Measurements from ENCODE around the gene WDR35. TPM values are rescaled to one million over a fixed set of nuclear protein-coding genes. Genes with fewer than 3 reads are reported as not detected.

WDR35 gene
- total and polyA plus RNA-seq, 10 of the 15 experiments (the other 5 are each of a cell fraction or from before 2014, with no cell fraction given) = 3.0 to 9.3 (median 6.3) TPM

- 0 out of 2 replicates have a peak, but pooled peaks have one; percentile 22 for TF ChIP-seq IRF4 (IDR thresholded peaks at IDR 0.05; ENCODE audit: low read depth, low read length)
- TF ChIP-seq ZZZ3 (IDR thresholded peaks at IDR 0.05; ENCODE audit: control insufficient read depth, insufficient read length, low read depth) = no peak
- peak; percentile 27; the same call in 1 of the 2 replicates for TF ChIP-seq BMI1 (IDR thresholded peaks at IDR 0.05; ENCODE audit: borderline replicate concordance)
Measured at GRCh38 chr2:19863303-19864041, 126.4 kb downstream of the WDR35 start (continued).

DNA sequence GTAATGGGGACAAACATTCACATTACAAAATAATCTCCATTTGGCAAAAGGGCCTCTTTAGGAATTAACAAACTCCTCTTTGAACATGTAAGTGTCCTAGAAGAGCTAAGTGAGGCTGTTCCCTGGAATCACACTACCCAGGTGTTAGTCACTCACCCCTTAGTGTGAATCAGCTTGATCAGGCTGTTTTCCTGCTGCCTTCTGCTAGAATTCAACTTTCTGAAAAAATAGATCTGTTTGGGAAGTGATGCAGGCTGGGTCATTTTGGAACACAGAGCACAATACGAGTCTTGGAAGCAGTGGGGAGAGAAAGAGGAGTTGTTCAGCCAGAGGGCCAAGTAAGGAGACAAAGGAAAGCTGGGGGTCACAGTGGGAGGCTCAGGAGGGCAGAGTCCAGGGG is 128.1 kb downstream of the WDR35 start:
- in situ Hi-C loops (cut with MboI) (loop anchor here (5.0 to 10.0 kb wide), 3 partner anchors 510 to 1340 kb away; no protein-coding TSS in a partner anchor), intact Hi-C loops (cut with micrococcal nuclease; ENCODE audit: unreplicated experiment) (loop anchor here (2.0 to 5.0 kb wide), 6 partner anchors 93 to 1475 kb away; no protein-coding TSS in a partner anchor)
- no peak overlapping the region for H3K4me2 ChIP-seq (ENCODE audit: control insufficient read depth, insufficient read depth)
- H2AFZ ChIP-seq (ENCODE audit: control insufficient read depth, low read depth, low read length) = no peak overlapping the region
- H3K27me3 ChIP-seq (replicated peaks in 1 of 2; ENCODE audit: control insufficient read depth in 2 of 2, insufficient read depth in 2 of 2, low read length in 1 of 2) = no peaks in the 10 kb centered on the region; a peak in 1 of 4 replicates
- 17% methylated on average over 1 of the region's 1 CpG for whole genome bisulfite sequencing (ENCODE audit: insufficient coverage, insufficient replicate concordance, low lambda C conversion rate, missing lambda C conversion rate)
- no peak overlapping the region for H3K4me3 ChIP-seq
- ChIA-PET RAD21 (ENCODE audit: unreplicated experiment) (no interaction called here), SMC1A (ENCODE audit: uncharacterized antibody, unreplicated experiment) (no interaction called here), CTCF (no interaction called here), POLR2A (interaction anchor here (0.5 kb wide), 1 partner anchor 94 kb away, joined by 4 read pairs; no protein-coding TSS in a partner anchor)
- no peak for ATAC-seq
- no peaks in the 10 kb centered on the region for H3K36me3 ChIP-seq (ENCODE audit: control insufficient read depth in 2 of 2, insufficient read depth in 2 of 2, low read length in 1 of 2)
- H3K9me3 ChIP-seq (replicated peaks; ENCODE audit: control insufficient read depth, insufficient read depth, low read length) = no peaks in the 10 kb centered on the region
- peaks cover 9% of the 10 kb centered on the region for H3K4me1 ChIP-seq (ENCODE audit: control insufficient read depth, insufficient read depth, low read length)
- no TSS peak for BruUV-seq (replicated peaks)
- H3K27ac ChIP-seq (ENCODE audit: control insufficient read depth, insufficient read depth) = no peak overlapping the region
- no peaks in the 10 kb centered on the region for H4K20me1 ChIP-seq (ENCODE audit: control insufficient read depth, insufficient read depth)
- DNase-seq (ENCODE audit: low read depth, low spot score) = no peak
- no peak overlapping the region for H3K9ac ChIP-seq (ENCODE audit: control insufficient read depth, insufficient read depth, low read length)
- no peak for FAIRE-seq
- H3K79me2 ChIP-seq (ENCODE audit: control insufficient read depth, insufficient read depth, low read length) = no peaks in the 10 kb centered on the region
- TF ChIP-seq CHD1 (IDR thresholded peaks at IDR 0.05; ENCODE audit: low read depth, low read length) (no peak), SREBF1 (IDR thresholded peaks at IDR 0.05; ENCODE audit: low read length) (no peak), USF2 (IDR thresholded peaks at IDR 0.05; ENCODE audit: borderline replicate concordance, low read depth, low read length) (no peak), CHD2 (IDR thresholded peaks at IDR 0.05; ENCODE audit: borderline replicate concordance, low read depth, low read length) (no peak), ZNF622 (IDR thresholded peaks at IDR 0.05) (no peak), TARDBP (IDR thresholded peaks at IDR 0.05; ENCODE audit: borderline replicate concordance) (no peak), CUX1 (IDR thresholded peaks at IDR 0.05; ENCODE audit: insufficient replicate concordance, low read depth, low read length) (no peak), SMARCA5 (IDR thresholded peaks at IDR 0.05) (no peak), NR2F1 (conservative IDR thresholded peaks at IDR 0.05) (no peak), STAT3 (IDR thresholded peaks at IDR 0.05; ENCODE audit: low read depth, low read length) (no peak)
- TF ChIP-seq, protein P1, sequence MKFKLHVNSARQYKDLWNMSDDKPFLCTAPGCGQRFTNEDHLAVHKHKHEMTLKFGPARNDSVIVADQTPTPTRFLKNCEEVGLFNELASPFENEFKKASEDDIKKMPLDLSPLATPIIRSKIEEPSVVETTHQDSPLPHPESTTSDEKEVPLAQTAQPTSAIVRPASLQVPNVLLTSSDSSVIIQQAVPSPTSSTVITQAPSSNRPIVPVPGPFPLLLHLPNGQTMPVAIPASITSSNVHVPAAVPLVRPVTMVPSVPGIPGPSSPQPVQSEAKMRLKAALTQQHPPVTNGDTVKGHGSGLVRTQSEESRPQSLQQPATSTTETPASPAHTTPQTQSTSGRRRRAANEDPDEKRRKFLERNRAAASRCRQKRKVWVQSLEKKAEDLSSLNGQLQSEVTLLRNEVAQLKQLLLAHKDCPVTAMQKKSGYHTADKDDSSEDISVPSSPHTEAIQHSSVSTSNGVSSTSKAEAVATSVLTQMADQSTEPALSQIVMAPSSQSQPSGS (IDR thresholded peaks at IDR 0.05; ENCODE audit: low read length) = no peak

Measured in GM12878 (cell line).